ENCODE data around the gene NIT2.
"Not testable (repeated sequence)": the region's sequence is repeated elsewhere in the genome, so short reads cannot be mapped to it uniquely, and the experiment has no call there.

The NIT2 gene, protein sequence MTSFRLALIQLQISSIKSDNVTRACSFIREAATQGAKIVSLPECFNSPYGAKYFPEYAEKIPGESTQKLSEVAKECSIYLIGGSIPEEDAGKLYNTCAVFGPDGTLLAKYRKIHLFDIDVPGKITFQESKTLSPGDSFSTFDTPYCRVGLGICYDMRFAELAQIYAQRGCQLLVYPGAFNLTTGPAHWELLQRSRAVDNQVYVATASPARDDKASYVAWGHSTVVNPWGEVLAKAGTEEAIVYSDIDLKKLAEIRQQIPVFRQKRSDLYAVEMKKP

DNA sequence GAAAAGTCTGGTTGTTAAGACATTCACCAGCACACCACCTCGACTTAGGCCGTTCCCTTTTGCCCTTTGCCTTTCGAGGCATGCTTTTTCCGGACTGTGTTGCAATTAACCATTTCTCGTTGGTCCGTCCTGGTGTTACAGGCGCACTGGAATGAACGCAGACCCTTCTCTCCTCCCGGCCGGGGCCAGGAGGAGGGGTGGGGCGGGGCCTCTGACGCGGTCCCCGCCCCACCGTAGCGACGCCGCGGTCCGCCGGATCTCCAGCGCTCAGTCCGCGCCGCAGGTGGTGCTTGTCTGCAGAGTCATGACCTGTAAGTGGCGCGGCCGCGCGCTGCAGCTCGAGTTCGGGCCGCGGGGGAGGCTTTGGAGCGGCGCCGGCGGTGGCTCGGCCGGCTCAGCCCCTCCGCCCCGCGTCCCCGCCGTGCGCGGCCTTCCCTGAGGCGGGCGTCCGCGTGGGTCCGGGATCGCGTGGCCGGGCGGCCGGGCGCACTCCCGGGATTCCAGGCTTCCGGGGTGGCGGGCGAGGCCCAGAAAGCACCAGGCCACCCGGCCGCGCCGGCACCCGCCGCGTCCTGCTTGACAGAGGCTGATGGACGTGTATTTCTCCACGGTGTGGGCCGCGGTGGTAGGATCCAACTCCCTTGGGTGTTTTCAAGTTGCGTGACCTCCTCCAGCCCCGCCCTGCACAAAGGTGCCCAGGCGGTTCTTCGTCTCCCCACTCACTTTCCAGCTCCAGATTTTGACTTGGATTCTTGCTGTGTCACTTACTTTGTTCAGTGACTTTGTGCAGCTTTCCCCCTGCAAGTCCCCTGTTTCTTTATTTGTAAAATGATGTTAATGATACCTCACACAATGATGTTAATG lies at the start of gene NIT2:
TSS of gene NIT2 (plus strand) at position 270 of the 864 bp plus-strand sequence. CDS start at position 305, 35 bp downstream.
- peak; percentile 69 for DNase-seq (ENCODE audit: low read depth)

DNA sequence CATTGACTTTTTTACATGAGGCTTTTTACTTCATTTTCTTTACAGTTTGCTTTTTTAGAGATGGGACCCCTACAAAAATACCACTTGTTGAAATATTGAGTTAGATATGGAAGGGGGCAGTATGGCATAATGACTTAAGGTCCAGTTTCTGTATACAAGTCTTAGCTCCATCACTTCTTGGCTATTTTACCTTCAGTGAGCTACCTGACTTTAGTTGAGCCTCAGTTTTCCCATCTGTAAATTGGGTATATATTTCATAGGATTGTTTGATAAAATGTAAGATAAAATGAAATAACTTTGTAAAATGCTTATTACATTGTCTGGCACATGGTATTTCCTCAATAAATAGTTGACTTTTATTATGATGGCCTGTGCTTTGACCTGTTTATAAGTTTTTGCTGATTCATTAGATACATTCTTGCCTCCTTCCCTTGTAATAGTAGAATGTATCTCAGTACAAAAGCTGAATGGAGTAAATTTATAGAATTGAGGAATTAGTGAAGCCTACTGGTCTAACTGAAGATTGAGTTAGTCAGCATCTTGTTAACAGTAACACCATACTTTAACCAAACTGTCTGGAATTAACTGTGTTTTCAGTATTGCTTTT lies 46.2 kb upstream of the NIT2 start:
- DNase-seq (ENCODE audit: low read depth): no peak

DNA sequence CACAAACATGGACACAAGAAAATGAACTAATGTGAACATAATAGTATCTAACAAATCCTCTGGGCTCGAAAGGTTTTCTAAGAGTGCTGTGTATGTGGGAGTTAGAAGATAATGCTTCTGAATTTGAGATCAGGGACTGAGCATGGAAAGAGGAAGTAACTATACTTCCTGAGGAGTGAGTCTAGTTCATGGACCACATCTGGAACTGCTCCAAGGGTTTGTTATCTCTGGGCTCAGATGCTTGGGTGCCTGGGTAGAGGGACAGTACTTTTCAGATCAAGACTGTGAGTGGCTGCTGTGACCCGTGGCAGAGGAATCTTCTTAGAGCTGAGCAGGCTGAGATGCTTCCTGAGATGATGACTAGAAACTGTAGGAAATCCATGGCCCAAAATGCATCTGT lies 45.2 kb upstream of the NIT2 start:
- no peak for DNase-seq (ENCODE audit: low read depth)

DNA sequence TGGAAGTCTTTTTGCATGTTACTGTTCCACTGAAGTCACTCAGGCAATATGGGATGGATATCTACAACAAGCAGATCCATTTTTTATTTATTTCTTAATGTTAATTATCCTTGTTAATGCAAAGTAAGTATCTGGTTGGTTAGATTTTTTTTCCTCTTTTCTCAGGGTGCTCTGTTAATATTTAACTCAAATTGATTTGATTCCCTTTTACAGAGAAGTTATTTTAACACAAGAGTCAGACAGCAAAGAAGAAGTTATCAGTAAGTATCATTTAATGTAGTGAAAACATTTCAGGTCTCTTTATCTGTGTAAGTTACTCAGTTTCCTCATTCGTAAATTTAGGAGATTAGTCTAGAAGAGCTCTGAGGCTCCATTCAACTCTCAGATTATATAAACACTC lies 39.5 kb upstream of the NIT2 start:
- DNase-seq (ENCODE audit: low read depth): no peak

DNA sequence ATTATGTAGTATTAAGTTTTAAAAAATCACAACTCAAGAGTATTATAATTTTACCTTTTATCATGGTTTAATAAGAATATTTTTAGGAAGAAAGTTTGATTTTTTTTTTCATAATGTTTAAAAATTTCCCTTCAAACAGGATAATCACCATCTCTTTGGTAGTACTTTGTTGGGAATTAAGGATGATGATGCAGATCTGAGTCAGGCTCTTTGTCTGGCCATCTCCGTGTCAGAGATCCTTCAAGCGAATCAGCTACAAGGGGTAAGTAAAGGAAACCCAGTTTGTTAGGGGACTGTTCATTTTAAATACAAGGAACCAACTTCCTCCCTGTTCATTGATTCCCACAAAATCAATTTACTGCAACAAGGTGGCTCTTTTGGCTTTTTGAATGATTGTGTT lies 36.8 kb upstream of the NIT2 start:
- no peak for DNase-seq (ENCODE audit: low read depth)

DNA sequence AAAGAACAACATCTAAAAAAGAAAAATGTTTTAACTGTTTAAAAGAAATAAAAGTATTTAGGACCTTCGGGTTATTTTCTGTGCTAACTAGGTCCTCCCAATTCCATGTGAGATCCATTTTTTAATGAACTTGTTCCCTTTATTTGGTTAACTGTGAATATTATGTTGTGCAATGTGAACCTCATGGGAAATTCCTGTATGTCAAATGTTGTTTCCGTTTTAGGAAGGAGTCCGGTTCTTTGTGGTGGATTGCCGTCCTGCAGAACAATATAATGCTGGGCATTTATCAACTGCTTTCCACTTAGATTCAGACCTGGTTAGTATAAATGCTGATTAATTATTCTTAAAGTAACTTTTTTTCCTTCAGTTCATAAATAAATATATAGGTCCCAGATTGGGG lies 35.5 kb upstream of the NIT2 start:
- DNase-seq (ENCODE audit: low read depth): no peak

DNA sequence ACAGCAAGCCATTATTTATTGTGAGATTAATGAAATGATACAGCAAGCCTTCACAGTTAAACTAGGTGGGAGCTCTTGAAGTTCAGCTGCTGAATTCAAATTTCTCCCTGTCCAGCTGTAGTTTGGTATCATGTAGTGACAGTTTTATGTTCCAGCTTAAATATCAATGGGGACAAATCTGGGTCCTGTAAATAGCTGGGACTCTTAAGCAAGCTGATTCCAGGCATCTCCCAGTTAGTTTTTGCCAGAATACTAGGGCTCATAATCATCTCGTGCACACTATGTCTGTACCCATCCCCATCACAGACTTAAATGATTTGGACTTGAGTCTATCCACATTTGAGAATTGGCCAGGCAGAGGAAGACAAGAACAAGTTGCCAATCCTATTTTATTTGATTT lies 27.9 kb upstream of the NIT2 start:
- no peak for DNase-seq (ENCODE audit: low read depth)

DNA sequence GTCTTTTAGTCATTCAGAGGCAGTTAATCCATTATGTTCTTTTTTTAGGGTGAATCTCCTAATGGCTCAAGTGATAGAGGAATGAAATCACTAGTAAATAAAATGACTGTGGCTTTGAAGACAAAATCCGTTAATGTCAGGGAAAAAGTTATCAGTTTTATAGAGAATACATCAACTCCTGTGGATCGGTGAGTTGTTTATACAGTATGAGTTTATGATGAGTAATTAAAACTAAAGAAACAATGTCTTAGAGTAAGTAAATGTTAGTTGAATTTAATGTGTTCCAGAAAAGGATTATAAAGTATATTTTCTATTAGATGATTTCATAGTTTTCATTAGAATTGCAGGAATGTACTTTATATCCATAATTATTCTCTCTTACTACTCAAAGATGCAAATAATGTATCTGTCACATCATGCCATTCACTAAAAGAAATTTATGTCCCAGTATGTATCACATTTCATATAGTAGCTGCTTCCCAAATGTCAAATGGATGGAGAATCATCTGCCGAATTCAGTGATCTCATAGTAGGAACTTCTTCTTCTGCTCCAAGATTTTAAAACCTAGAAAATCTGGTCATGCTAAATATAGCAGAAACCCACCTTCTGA lies 24.1 kb upstream of the NIT2 start:
- no peak for DNase-seq (ENCODE audit: low read depth)

DNA sequence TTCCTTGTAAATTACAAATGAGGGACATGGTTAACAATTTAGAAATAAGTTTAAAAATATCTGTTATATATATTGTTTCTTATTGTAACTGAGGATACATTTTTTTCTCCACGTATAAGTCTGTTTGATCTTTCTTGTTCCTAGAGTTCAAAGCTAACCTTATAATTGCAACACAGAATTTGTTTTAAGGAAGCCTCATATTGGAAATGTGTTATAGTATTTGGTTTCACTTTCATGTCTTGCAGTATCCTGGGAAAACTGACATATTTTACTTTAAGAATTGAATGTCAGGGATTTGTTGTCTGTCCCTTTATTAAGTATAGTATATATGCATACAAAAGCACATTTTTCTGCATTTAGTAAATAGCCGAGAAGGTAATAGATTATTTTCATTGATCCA lies 23.5 kb upstream of the NIT2 start:
- DNase-seq (ENCODE audit: low read depth): no peak

DNA sequence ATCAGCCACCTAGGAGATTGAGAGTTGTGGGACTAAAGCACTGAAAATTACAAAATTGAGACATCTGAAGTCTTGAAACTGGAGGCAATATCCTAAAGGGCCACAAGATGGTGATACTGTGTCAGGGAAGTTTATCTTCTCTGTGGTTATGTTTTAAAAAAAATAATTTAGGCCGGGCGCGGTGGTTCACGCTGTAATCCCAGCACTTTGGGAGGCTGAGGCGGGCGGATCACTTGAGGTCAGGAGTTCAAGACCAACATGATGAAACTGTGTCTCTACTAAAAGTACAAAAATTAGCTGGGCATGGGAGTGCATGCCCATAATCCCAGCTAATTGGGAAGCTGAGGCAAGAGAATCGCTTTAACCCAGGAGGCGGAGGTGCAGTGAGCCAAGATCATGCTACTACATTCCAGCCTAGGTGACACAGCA lies 17.9 kb upstream of the NIT2 start:
- DNase-seq (ENCODE audit: low read depth): no peak

DNA sequence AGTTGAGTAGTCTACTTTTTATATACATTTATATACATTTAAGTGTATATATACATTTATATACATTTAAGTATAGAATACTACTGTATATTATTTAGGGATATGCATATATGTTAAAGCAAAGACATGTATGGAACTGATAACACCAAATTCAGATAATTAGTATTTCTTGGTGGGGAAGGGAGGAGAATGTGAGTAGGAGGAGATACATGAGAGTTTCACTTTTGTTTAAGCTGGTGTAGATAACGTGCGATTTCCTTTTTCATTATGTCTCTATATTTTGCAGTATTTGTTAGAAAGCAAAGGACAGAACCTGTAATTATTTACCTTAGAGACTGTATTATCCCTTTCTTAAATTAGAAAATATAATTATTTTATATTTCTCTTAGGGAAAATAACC lies 16.6 kb upstream of the NIT2 start:
- no peak for DNase-seq (ENCODE audit: low read depth)

DNA sequence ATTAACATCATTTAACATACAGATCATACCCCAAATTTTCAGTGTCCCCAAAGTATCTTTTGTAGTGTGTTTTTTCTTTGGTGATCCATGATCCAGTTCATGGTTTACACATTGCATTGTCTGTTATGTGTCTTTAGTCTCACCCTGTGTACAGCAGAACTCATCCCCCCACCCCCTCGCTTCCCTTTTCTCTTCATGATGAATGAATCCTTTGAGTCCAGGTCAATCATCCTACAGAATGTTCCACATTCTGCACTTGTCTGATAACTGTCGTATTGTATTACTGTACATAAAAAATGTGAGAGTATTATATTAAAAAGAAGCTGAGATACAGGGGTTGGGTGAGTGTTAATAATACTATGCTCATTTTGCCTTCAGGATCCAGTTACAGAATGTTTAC lies 14.6 kb upstream of the NIT2 start:
- no peak for DNase-seq (ENCODE audit: low read depth)

DNA sequence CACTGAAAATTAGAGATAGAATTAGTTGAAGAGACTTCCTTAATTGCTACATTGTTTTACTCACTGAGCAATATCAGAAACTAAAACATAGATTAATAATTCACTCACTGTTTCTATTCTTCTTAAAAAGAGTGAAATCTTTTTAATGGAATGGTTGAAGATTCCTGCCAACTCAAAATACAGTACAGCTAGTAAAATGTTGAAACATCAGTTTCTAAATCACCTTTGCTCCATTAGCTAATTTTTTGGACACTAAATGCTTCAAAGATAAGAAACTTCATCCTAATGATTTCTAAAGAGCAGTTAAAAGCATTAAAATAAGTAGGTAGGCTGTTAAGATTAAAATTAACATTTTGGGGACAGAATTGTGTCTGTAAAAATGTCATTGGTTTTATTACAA lies 10.5 kb upstream of the NIT2 start:
- no peak for DNase-seq (ENCODE audit: low read depth)

DNA sequence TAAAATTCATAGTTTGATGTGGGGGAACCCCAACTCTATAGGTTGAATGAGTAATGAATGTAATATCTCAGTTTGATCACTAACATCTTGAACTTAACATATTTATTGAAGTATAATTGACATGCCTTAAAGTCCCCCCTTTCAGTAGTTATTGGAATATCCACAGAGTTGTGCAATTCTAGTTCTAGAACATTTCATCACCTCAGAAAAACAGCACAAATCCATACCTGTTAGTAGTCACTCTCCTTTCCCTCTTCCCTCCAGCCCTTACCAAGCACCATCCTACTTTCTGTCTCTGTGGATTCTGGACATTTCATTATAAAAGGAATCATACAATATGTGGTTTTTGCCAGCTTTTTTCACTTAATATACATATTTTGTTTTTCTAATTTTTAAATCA lies 8.7 kb upstream of the NIT2 start:
- DNase-seq (ENCODE audit: low read depth): no peak

DNA sequence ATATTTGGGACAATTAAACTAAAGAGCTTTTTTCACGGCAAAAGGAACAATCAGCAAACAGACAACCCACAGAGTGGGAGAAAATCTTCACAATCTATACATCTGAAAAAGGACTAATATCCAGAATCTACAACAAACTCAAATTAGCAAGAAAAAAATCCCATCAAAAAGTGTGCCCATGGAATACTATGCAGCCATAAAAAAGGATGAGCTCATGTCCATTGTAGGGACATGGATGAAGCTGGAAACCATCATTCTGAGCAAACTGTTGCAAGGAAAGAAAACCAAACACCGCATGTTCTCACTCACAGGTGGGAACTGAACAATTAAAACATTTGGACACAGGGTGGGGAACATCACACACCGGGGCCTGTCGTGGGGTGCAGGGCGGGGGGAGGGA lies 7.2 kb upstream of the NIT2 start:
- DNase-seq (ENCODE audit: low read depth): not testable (repeated sequence)

DNA sequence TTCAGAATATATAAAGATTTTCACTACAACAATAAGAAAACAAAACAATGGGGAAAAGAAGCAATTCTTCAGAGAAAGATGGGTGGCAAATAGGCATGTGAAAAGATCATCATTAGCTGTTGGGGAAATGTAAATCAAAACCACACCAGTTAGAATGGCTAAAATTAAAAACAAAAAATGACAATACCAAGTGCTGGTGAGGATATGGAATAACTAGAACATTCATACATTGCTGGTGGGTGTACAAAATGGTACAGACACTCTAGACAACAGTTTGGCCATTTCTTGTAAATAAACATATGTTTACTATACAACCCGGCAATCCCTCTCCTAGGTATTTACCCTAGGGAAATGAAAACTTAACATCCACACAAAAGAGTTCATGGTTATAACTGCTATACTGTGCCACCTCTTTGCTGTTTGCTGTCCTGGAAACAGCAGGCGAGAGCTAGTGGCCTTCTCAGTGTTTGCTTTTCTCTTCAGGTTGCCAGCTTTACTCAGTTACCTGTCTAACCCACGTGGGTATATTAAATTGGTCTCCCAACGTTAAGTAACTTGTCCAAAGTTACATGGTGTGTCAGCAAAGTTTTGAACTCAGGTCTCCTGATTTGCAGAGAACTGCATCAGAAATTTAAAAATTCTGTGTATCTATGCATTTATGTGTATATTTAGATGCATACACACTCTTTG lies 4.6 kb upstream of the NIT2 start:
- DNase-seq (ENCODE audit: low read depth): no peak

DNA sequence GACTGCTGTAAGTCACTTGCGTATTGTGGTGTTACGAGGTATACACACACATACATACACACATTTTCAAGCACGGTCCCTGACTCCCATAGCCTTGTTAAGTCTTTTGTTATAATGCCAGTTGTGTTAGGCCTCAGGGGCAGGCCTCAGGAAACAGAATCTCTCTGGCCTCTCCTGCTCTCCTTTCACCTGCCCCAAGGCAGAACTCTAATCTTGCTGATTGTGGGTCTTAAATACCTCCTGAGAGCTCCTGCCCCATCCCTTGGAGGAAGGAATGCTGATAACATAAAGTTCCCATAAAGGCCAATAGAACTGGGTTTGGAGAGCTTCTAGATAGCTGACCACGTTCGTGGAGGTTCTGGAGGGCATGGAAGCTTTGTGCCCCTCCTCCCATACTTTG lies 3.9 kb upstream of the NIT2 start:
- no peak for DNase-seq (ENCODE audit: low read depth)

DNA sequence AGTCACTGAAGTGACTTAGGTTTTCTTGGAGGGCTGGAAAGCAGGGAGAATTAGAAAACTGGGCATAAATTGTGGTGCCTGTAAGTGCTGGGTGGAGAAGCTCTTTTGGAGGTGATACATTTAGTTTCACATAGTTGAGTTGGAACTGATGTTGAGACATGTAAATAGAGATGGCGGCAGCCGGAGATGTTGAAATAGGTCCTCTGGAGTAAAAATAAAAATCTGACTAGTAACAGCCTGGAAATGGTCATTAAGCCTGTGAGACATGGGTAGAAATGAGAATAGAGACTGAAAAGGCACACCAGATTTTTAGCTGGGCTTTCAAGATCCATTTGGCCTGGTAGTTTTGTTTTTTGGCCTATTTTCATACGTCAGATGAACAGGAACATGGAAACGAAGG lies 2.9 kb upstream of the NIT2 start:
- DNase-seq (ENCODE audit: low read depth): no peak

DNA sequence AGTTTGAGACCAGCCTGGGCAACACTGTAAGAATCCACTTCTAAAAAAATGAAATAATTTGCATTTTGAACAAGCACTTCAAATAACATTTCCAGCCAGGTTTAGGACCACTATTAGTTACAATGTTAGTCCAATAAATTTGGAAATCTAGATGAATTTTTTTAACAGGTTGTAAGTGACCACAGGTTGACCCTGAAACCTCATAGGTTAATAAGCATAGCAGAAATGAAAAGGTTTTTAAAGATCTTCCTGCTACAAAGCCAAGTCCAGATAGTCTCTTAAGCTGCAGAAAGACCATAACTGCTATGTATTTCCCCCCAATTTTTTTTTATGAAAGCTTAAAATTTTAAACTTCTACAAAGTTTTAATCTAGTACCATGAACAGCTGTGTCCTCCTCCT lies 1.5 kb upstream of the NIT2 start:
- no peak for DNase-seq (ENCODE audit: low read depth)

DNA sequence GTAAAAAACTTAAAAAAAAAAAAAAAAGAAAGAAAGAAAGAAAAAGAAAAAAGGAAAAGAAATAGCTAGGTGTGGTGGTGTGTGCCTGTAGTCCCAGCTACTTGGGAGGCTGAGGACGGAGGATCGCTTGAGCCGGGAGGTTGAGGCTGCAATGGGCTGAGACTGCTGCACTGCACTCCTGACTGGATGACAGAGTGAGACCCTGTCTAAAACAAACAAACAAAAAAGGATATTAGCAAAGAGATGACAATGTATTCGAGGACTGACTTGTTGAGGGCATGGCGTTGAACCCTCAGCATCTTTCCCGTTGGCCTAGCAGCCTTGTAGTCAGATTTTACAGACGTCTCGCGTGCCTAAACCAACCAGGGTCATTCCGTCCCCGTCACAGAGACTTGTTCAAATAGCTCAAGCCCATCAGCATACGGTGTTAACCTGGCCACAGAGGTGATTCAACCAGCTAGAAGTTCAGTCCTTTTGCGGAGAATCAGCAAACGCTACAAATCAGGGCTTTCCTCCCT lies 528 bp upstream of the NIT2 start:
- no peak for DNase-seq (ENCODE audit: low read depth)

DNA sequence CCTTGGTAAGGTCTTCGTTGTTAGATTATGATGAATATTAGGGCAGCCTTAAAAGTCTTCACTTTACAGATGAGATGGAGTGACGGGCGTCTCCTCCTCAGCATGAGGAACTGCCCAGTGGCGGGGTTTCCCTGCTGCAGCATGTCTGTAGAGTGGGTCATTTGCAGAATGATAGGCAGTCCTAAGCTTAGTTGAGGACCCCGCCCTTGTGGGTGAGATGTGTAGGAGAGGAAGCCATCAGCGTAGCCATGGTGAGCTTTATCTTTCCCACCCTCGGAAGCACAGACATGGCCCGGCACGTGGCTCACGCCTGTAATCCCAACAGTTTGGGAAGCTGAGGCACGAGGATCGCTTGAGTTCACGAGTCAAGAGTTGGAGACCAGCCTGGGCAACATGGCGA lies 877 bp downstream of the NIT2 start:
- no peak for DNase-seq (ENCODE audit: low read depth)

DNA sequence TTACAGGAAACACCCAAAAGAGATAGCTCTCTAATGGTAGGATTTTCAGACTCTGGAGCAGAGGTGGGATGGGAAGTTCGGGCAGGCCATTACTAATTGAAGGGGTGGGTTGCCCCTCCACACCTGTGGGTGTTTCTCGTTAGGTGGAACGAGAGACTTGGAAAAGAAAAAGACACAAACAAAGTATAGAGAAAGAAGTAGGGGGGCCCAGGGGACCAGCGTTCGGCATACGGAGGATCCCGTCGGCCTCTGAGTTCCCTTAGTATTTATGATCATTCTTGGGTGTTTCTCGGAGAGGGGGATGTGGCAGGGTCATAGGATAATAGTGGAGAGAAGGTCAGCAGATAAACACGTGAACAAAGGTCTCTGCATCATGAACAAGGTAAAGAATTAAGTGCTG lies 1.7 kb downstream of the NIT2 start:
- not testable (repeated sequence) for DNase-seq (ENCODE audit: low read depth)
